ENCODE data around the gene LSR.

GRCh38 chr19:35249146-35249847 is 495 bp downstream of the LSR start:
- TF ChIP-seq CTCF (IDR thresholded peaks at IDR 0.05) (no peak), POLR2A (IDR thresholded peaks at IDR 0.05) (no peak)
